Activated naive CD8-positive, alpha-beta T cell treated with anti-CD3 and anti-CD28 coated beads for 36 hours (primary cell): ENCODE data around the gene AVPR2. TPM values are rescaled to one million over a fixed set of nuclear protein-coding genes. Genes with fewer than 3 reads are reported as not detected.

Experiments used
- DNase-seq: peaks from one replicate; pipeline ENCODE4 v3.0.0; 2021
- H3K27ac Mint-ChIP-seq: one replicate; pipeline ENCODE4 v1.8.0; 2022; ENCODE audit warnings: mild to moderate bottlenecking, moderate library complexity, mixed read lengths
- H3K27me3 Mint-ChIP-seq: one replicate; pipeline ENCODE4 v1.8.0; 2022; ENCODE audit warnings: mild to moderate bottlenecking, mixed read lengths
- H3K36me3 Mint-ChIP-seq: one replicate; pipeline ENCODE4 v1.8.0; 2021; ENCODE audit warnings: mild to moderate bottlenecking, mixed read lengths
- H3K4me1 Mint-ChIP-seq: one replicate; pipeline ENCODE4 v1.8.0; 2021; ENCODE audit warnings: mixed read lengths
- H3K4me3 Mint-ChIP-seq: one replicate; pipeline ENCODE4 v1.8.0; 2022; ENCODE audit warnings: mild to moderate bottlenecking, moderate library complexity, mixed read lengths
- H3K9me3 Mint-ChIP-seq: one replicate; pipeline ENCODE4 v1.8.0; 2022; ENCODE audit warnings: mixed read lengths
- total RNA-seq, 2 experiments: library from RNA; stranded (reverse); gene quantifications; one replicate each; pipeline ENCODE4 v1.2.3, GENCODE V29; 2021

Gene AVPR2
- not detected for total RNA-seq

DNA sequence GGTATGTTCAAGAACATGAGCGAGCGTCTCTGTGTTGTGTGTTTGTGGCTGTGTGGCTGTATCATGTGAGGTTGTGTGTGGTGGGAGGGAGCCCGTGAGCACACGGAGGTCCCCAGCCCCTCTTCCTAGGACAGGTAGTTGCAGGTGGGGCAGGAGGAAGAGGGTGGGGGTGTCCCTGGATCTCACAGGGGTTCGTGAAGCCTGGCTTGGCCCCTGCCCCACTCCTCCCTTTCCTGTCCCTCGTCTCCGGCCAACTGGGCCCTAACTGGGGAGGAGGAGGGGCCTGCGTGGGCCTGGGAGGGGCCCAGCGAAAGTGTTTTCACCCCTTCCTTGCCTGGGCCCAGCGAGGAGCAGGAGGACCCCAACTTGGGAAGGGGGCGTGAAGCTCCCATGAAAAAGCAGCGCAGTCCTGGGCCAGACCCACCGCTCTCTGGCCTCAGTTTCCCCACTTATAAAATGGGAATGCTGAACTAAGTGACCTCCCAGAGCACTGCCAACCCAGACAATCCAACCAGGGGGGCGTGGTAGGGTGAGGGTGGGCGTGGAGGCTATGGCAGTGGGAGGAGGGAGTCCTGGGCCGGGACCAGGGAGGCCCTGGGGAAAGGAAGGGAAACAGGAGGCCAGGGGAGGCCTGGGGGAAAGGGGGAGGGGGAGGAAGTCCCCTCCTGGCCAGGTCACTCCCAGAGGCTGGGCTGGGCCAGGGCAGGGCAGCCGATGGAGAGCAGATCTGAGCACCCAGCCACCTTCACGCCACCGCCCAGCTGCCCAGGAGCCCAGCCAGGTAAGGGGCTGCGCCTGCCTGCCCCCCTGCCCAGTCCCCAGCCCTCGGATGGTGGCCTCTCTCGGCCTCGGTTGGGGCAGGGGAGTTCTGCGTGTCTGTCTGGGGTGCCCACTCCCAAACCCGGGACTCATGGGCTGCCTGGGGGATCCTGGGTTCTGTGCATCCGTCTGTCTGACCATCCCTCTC lies at the start of gene AVPR2:
Gene AVPR2 (plus strand): TSS at position 683 of the 967 bp plus-strand sequence. CDS start 473 bp downstream, outside the sequence.
- H3K27me3 Mint-ChIP-seq: no peaks in the 10 kb centered on the region
- no peaks in the 10 kb centered on the region for H3K9me3 Mint-ChIP-seq
- H3K4me1 Mint-ChIP-seq: peaks cover 29% of the 10 kb centered on the region
- DNase-seq: no peak
- peak within 1 kb of the TSS; percentile 70 for H3K27ac Mint-ChIP-seq
- no peak within 1 kb of the TSS for H3K4me3 Mint-ChIP-seq
- no peaks in the 10 kb centered on the region for H3K36me3 Mint-ChIP-seq

GRCh38 chrX:153854702-153855101 lies 49.8 kb upstream of the AVPR2 start:
- Mint-ChIP-seq H3K27me3 (peaks cover 4% of the 10 kb centered on the region), H3K4me3 (no peak overlapping the region), H3K36me3 (no peaks in the 10 kb centered on the region), H3K27ac (no peak overlapping the region), H3K9me3 (no peaks in the 10 kb centered on the region), H3K4me1 (peaks cover 11% of the 10 kb centered on the region)
- no peak for DNase-seq

- peaks cover 11% of the 10 kb centered on the region for H3K4me1 Mint-ChIP-seq
- H3K4me3 Mint-ChIP-seq: no peak overlapping the region
- DNase-seq: no peak
- peaks cover 4% of the 10 kb centered on the region for H3K27me3 Mint-ChIP-seq
- H3K9me3 Mint-ChIP-seq: no peaks in the 10 kb centered on the region
- no peak overlapping the region for H3K27ac Mint-ChIP-seq
- H3K36me3 Mint-ChIP-seq: no peaks in the 10 kb centered on the region
Observed at GRCh38 chrX:153857348-153857903, 47.0 kb upstream of the AVPR2 start.

GRCh38 chrX:153861151-153861550 lies 43.3 kb upstream of the AVPR2 start:
- Mint-ChIP-seq H3K4me1 (peaks cover 11% of the 10 kb centered on the region), H3K27me3 (no peaks in the 10 kb centered on the region), H3K36me3 (no peaks in the 10 kb centered on the region), H3K9me3 (no peaks in the 10 kb centered on the region), H3K4me3 (no peak overlapping the region), H3K27ac (no peak overlapping the region)
- DNase-seq: no peak

DNA sequence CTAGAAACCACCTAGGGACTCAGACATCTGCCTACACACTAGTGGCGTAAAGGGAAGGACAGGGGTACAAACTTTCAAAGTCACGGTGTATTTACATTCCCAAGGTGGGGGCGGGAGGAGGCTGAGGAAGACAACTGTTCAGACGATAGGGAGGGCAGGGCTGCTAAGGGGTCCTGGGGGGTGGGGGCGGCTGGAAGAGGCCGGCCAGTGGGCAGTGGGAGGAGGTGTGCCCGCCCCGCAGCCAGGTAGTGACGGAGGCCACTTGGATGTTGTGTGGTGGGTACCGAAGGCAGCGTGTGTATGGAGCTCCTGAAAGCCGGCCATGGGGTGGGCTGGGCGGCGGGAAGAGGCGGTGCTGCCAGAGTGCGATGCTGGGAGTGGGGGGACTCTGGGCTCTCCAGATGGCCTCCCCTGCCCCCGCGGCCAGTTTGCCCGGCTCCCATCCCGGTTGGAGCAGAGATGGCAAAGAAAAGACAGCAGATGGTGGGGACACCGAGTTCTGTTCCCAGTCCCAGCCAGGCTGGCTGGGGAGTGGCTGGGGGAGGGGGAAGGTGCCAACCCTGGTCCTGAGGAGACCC lies 42.7 kb upstream of the AVPR2 start:
- Mint-ChIP-seq H3K9me3 (no peaks in the 10 kb centered on the region), H3K27me3 (no peaks in the 10 kb centered on the region), H3K36me3 (no peaks in the 10 kb centered on the region), H3K4me1 (peaks cover 7% of the 10 kb centered on the region), H3K27ac (no peak overlapping the region), H3K4me3 (no peak overlapping the region)
- DNase-seq: no peak

- no peak for DNase-seq
- Mint-ChIP-seq H3K4me3 (no peak overlapping the region), H3K27me3 (no peaks in the 10 kb centered on the region), H3K27ac (no peak overlapping the region), H3K4me1 (peaks cover under 1% of the 10 kb centered on the region), H3K36me3 (no peaks in the 10 kb centered on the region), H3K9me3 (no peaks in the 10 kb centered on the region)
Observed at GRCh38 chrX:153862369-153863250, 41.9 kb upstream of the AVPR2 start.

DNA sequence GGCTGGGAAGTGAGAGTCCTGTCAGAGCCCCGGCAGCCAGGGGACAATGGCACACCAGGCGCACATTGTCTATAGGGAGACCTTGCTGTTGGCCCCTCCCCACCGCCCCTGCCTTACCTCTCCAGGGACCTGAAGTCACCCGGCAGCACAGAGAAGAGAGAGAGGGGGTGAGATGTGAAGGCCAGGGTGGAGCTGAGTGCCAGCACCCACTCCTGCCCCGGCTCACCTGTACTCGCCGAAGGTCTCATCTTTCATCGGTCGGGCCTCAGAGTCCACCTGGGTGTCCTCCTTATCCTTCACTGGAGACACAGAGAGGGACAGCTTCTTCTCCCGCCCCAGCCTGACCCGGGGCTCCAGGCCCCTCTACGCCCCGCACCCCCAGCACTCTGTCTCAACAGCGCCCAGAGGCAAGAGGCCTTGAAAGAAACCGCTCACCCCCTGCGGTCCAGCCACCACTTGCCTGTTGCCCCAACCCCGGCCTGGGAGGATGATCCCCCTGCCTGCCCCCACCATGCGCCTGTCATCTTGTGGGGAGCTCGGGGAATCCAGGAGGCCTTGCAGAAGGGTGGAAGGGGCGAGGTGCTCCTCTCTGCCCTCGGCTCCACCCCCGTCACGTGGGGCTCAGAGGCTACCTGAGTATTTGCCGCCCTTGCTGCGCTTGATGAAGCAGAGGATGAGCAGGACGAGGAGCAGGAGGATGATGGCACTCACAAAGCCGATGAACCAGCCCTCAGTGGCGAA lies 41.1 kb upstream of the AVPR2 start:
- no peak for DNase-seq
- Mint-ChIP-seq H3K27ac (no peak overlapping the region), H3K9me3 (no peaks in the 10 kb centered on the region), H3K27me3 (no peaks in the 10 kb centered on the region), H3K36me3 (no peaks in the 10 kb centered on the region), H3K4me1 (no peaks in the 10 kb centered on the region), H3K4me3 (no peak overlapping the region)

- Mint-ChIP-seq H3K9me3 (no peaks in the 10 kb centered on the region), H3K4me1 (no peaks in the 10 kb centered on the region), H3K36me3 (no peaks in the 10 kb centered on the region), H3K27ac (no peak overlapping the region), H3K4me3 (no peak overlapping the region), H3K27me3 (no peaks in the 10 kb centered on the region)
- no peak for DNase-seq
Observed at GRCh38 chrX:153864101-153864500, 40.4 kb upstream of the AVPR2 start.

DNA sequence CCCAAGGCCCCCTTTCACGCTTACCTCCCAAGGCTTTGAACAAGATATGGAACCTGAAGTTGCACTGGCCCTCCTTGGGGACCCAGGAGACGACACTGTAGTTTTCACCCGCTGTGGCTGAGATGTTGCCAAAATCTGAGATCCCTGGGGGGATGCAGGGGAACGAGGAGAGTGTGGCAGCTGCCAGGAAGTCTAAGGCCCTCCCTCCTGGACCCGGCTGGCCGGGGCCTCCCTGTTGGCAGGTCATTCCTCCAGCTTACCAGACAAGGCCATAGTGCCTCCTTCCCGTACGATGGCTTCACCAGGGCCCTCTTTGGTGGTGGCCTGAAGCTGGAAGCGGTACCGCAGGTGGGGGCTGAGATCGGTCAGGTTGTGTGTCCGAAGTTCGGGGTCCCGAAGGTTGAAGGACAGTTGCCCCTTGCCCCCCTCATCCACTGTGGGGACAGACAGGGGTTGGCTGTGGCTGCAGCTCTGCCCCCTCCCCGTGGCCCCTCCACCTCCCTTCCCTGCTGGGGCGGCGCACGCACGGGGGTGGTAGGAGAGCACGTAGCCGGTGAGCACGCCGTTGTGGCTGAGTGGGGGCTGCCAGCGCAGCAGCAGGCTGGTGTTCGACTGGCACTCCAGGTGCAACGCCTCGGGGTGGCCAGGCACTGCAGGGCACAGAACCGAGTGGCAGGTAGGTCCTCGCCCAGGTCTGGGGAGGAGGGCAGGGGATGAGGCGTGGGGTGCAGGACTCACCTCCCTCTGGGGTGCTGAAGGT lies 39.7 kb upstream of the AVPR2 start:
- H3K27ac Mint-ChIP-seq: no peak overlapping the region
- H3K9me3 Mint-ChIP-seq: no peaks in the 10 kb centered on the region
- no peak for DNase-seq
- no peaks in the 10 kb centered on the region for H3K4me1 Mint-ChIP-seq
- no peak overlapping the region for H3K4me3 Mint-ChIP-seq
- no peaks in the 10 kb centered on the region for H3K27me3 Mint-ChIP-seq
- H3K36me3 Mint-ChIP-seq: no peaks in the 10 kb centered on the region

GRCh38 chrX:153865321-153865580 lies 39.2 kb upstream of the AVPR2 start:
- H3K36me3 Mint-ChIP-seq: no peaks in the 10 kb centered on the region
- no peak for DNase-seq
- no peaks in the 10 kb centered on the region for H3K4me1 Mint-ChIP-seq
- H3K9me3 Mint-ChIP-seq: no peaks in the 10 kb centered on the region
- H3K4me3 Mint-ChIP-seq: no peak overlapping the region
- H3K27me3 Mint-ChIP-seq: no peaks in the 10 kb centered on the region
- H3K27ac Mint-ChIP-seq: no peak overlapping the region

GRCh38 chrX:153865685-153866084 lies 38.8 kb upstream of the AVPR2 start:
- no peaks in the 10 kb centered on the region for H3K27me3 Mint-ChIP-seq
- no peaks in the 10 kb centered on the region for H3K9me3 Mint-ChIP-seq
- H3K4me1 Mint-ChIP-seq: no peaks in the 10 kb centered on the region
- H3K27ac Mint-ChIP-seq: no peak overlapping the region
- no peak for DNase-seq
- no peak overlapping the region for H3K4me3 Mint-ChIP-seq
- no peaks in the 10 kb centered on the region for H3K36me3 Mint-ChIP-seq

DNA sequence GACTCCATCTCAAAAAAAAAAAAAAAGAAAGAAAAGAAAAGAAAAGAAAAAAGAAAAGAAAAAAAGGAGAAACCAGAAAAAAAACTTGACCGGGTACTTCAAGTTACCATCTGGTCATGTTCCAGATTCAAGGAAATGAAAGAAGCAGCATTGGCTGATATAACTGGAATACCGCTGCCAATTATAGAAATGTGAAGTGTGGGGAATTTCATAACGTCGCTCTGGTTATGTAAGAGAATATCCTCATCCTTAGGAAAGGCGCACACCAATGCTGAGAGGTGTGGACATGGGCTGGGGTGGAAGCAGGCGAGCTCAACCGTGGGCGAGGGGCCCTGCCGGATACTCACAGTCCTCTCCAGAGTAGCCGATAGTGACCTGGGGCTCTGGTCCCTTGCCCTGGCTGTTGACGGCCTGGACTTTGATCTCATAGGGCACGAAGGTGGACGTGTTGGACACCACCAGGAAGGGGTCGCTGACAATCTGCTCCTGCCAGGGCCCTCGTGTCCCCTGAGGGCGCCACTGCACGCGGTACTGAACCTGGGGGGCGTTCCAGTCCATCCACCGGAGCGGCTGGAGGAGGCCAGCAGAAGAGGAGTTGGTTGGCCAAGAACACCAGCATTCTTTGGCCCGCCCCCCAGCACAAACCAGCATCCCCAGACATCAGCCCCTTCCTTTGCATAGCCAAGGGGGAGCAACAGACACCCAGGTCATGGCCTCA lies 38.0 kb upstream of the AVPR2 start:
- no peak for DNase-seq
- Mint-ChIP-seq H3K4me1 (no peaks in the 10 kb centered on the region), H3K4me3 (no peak overlapping the region), H3K27me3 (peaks cover 4% of the 10 kb centered on the region), H3K9me3 (no peaks in the 10 kb centered on the region), H3K27ac (no peak overlapping the region), H3K36me3 (no peaks in the 10 kb centered on the region)

DNA sequence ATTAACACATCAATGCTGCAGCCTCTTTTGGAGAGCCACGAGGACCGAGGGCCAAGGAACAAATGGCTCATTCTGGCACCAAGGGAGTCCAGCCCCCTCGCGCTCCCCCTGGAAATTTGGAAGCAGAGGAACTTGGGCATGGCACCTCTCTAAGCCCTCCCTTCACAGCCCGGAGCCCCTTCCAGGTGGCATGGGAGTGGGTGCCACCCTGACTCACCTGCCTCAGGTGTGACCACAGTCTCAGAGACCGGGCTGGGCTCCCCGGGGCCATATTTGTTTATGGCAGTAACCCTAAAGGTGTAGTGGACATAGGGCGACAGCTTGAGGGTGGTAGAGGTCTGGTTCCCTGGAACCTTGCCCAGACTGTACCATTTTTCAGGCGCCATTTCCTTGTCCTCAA lies 37.3 kb upstream of the AVPR2 start:
- no peak overlapping the region for H3K27ac Mint-ChIP-seq
- no peaks in the 10 kb centered on the region for H3K36me3 Mint-ChIP-seq
- no peak for DNase-seq
- H3K4me1 Mint-ChIP-seq: no peaks in the 10 kb centered on the region
- H3K4me3 Mint-ChIP-seq: no peak overlapping the region
- no peaks in the 10 kb centered on the region for H3K9me3 Mint-ChIP-seq
- H3K27me3 Mint-ChIP-seq: peaks cover 5% of the 10 kb centered on the region
